Vagina (tissue), 2 donors: Measurements from ENCODE around the gene KCNS1. TPM values are rescaled to one million over a fixed set of nuclear protein-coding genes. Genes with fewer than 3 reads are reported as not detected.

Experiments
- DNase-seq, 2 donors: peaks; one replicate each; pipeline ENCODE4 v3.0.0-alpha.2; 2017; ENCODE audit errors: extremely low spot score in 2 of 2
- H3K27ac ChIP-seq: fragments of 200-600 bp; sonication (generic); one replicate; pipeline ENCODE4 v1.5.1; 2019
- H3K27me3 ChIP-seq: fragments of 200-600 bp; sonication (generic); one replicate; pipeline ENCODE4 v1.5.1; 2019
- H3K36me3 ChIP-seq, 2 donors: fragments of 200-600 bp; sonication (generic); one replicate each; pipeline ENCODE4 v1.5.1; 2017 to 2019
- H3K4me1 ChIP-seq: fragments of 200-600 bp; sonication (generic); one replicate; pipeline ENCODE4 v1.5.1; 2019
- H3K4me3 ChIP-seq, 2 donors: fragments of 200-600 bp; sonication (generic); 1 replicate in 1 of 2; 2 replicates in 1 of 2; pipeline ENCODE4 v1.5.1; 2016 to 2019
- H3K9me3 ChIP-seq: fragments of 200-600 bp; sonication (generic); one replicate; pipeline ENCODE4 v1.5.1; 2019
- CTCF ChIP-seq, 3 experiments: fragments of 450-650 bp in 2 of 3; fragments of 200-600 bp in 1 of 3; sonication (generic) in 1 of 3; IDR thresholded peaks; one replicate each; pipeline ENCODE4 v1.5.1; 2017 to 2019; ENCODE audit warnings: antibody characterized with exemption in 3 of 3, mild to moderate bottlenecking in 2 of 3, moderate library complexity in 2 of 3
- POLR2A ChIP-seq, 2 donors: fragments of 450-650 bp; IDR thresholded peaks; one replicate each; pipeline ENCODE4 v1.6.1; 2017; ENCODE audit warnings: antibody characterized with exemption in 2 of 2, mild to moderate bottlenecking in 2 of 2, moderate library complexity in 2 of 2
- POLR2AphosphoS5 ChIP-seq, 2 donors: sonication (generic); formaldehyde crosslinking; IDR thresholded peaks; one replicate each; pipeline ENCODE4 v1.9.0; 2017; ENCODE audit warnings: antibody characterized with exemption in 2 of 2, mild to moderate bottlenecking in 2 of 2, low read depth in 1 of 2; ENCODE audit not compliant: insufficient read depth in 1 of 2
- intact Hi-C: fragments of 100-400 bp; cut with DNase I; formaldehyde crosslinking; loops from one replicate; pipeline ENCODE4 v1.15.1; 2023
- total RNA-seq: library from RNA; depleted of rRNA; stranded (reverse); fragments of >200 nt; gene quantifications from one replicate; pipeline ENCODE4 v1.2.3, GENCODE V29; 2016

The KCNS1 gene
- total RNA-seq, 1 donor from 2014 or later, result not detected

GRCh38 chr20:45049438-45049837 is 51.5 kb downstream of the KCNS1 start:
- Histone ChIP-seq H3K36me3 (peaks cover 0 to 6% of the 10 kb centered on the region in 2 donors), H3K27me3 (no peaks in the 10 kb centered on the region), H3K9me3 (no peaks in the 10 kb centered on the region), H3K4me1 (peaks cover 12% of the 10 kb centered on the region), H3K27ac (no peak overlapping the region), H3K4me3 (no peak overlapping the region)
- TF ChIP-seq CTCF (IDR thresholded peaks at IDR 0.05) (no peak), POLR2A (IDR thresholded peaks at IDR 0.05) (no peak), POLR2AphosphoS5 (IDR thresholded peaks at IDR 0.05; ENCODE audit: insufficient read depth in 1 of 2, low read depth in 1 of 2) (no peak)
- intact Hi-C loops, result no loop called here
- DNase-seq, result no peak

GRCh38 chr20:45047581-45048119 is 53.3 kb downstream of the KCNS1 start:
- intact Hi-C loops, result no loop called here
- DNase-seq, result no peak

GRCh38 chr20:45044601-45045000 is 56.3 kb downstream of the KCNS1 start:
- Histone ChIP-seq H3K27ac (no peak overlapping the region), H3K36me3 (no peaks in the 10 kb centered on the region), H3K27me3 (no peaks in the 10 kb centered on the region), H3K4me3 (no peak overlapping the region), H3K9me3 (no peaks in the 10 kb centered on the region), H3K4me1 (peaks cover 25% of the 10 kb centered on the region)
- DNase-seq, result no peak
- intact Hi-C loops, result no loop called here
- TF ChIP-seq POLR2A (IDR thresholded peaks at IDR 0.05) (no peak), POLR2AphosphoS5 (IDR thresholded peaks at IDR 0.05; ENCODE audit: insufficient read depth in 1 of 2, low read depth in 1 of 2) (no peak), CTCF (IDR thresholded peaks at IDR 0.05) (no peak)

More at GRCh38 chr20:45047581-45048119, 53.3 kb downstream of the KCNS1 start:
- Histone ChIP-seq H3K9me3 (no peaks in the 10 kb centered on the region), H3K27ac (no peak overlapping the region), H3K4me1 (peaks cover 21% of the 10 kb centered on the region), H3K27me3 (no peaks in the 10 kb centered on the region), H3K36me3 (no peaks in the 10 kb centered on the region), H3K4me3 (no peak overlapping the region)
- TF ChIP-seq POLR2AphosphoS5 (IDR thresholded peaks at IDR 0.05; ENCODE audit: insufficient read depth in 1 of 2, low read depth in 1 of 2), result no peak
- no peak for TF ChIP-seq POLR2A (IDR thresholded peaks at IDR 0.05)
- TF ChIP-seq CTCF (IDR thresholded peaks at IDR 0.05), result no peak

- H3K4me3 ChIP-seq, result no peak overlapping the region
- H3K27me3 ChIP-seq, result no peaks in the 10 kb centered on the region
- peaks cover 23% of the 10 kb centered on the region for H3K4me1 ChIP-seq
- DNase-seq, result no peak
- TF ChIP-seq CTCF (IDR thresholded peaks at IDR 0.05) (peak; percentile 25 to 70 (median 56)), POLR2AphosphoS5 (IDR thresholded peaks at IDR 0.05; ENCODE audit: insufficient read depth in 1 of 2, low read depth in 1 of 2) (no peak), POLR2A (IDR thresholded peaks at IDR 0.05) (no peak)
- H3K36me3 ChIP-seq, result no peaks in the 10 kb centered on the region
- no peak overlapping the region for H3K27ac ChIP-seq
- no peaks in the 10 kb centered on the region for H3K9me3 ChIP-seq
- intact Hi-C loops, result no loop called here
These were observed 56.8 kb downstream of the KCNS1 start for GRCh38 chr20:45044084-45044573.

- H3K4me1 ChIP-seq, result peaks cover 31% of the 10 kb centered on the region
- H3K27ac ChIP-seq, result no peak overlapping the region
- intact Hi-C loops, result no loop called here
- DNase-seq, result no peak
- H3K4me3 ChIP-seq, result no peak overlapping the region
- H3K27me3 ChIP-seq, result no peaks in the 10 kb centered on the region
- no peaks in the 10 kb centered on the region for H3K36me3 ChIP-seq
- TF ChIP-seq POLR2AphosphoS5 (IDR thresholded peaks at IDR 0.05; ENCODE audit: insufficient read depth in 1 of 2, low read depth in 1 of 2) (no peak), POLR2A (IDR thresholded peaks at IDR 0.05) (no peak), CTCF (IDR thresholded peaks at IDR 0.05) (no peak)
- no peaks in the 10 kb centered on the region for H3K9me3 ChIP-seq
These were observed 57.9 kb downstream of the KCNS1 start for GRCh38 chr20:45042978-45043377.
